Thoracic aorta (tissue), 2 donors: Measurements from ENCODE around the gene AFDN. TPM values are rescaled to one million over a fixed set of nuclear protein-coding genes. Genes with fewer than 3 reads are reported as not detected.

Experiments used
- ATAC-seq: fragments of 150-250 bp; one replicate; pipeline ENCODE4 v1.8.0; 2017; ENCODE audit warnings: low read depth; ENCODE audit not compliant: insufficient number of reproducible peaks, low FRiP score
- DNase-seq: peaks from one replicate; pipeline ENCODE4 v3.0.0-alpha.2; 2020; ENCODE audit warnings: low spot score
- H3K27ac ChIP-seq, 2 donors: fragments of 200-600 bp; sonication (generic); 1 replicate in 1 of 2; 2 replicates in 1 of 2; pipeline ENCODE4 v1.5.1; 2016; ENCODE audit warnings: mild to moderate bottlenecking in 2 of 2, moderate library complexity in 2 of 2
- H3K27me3 ChIP-seq: fragments of 200-600 bp; sonication (generic); replicated peaks from 2 replicates; pipeline ENCODE4 v1.6.0; 2016; ENCODE audit warnings: mild to moderate bottlenecking; ENCODE audit not compliant: insufficient read depth
- H3K36me3 ChIP-seq: fragments of 200-600 bp; sonication (generic); one replicate; pipeline ENCODE4 v1.5.1; 2016
- H3K4me1 ChIP-seq, 2 donors: fragments of 200-600 bp; sonication (generic); 1 replicate in 1 of 2; 2 replicates in 1 of 2; pipeline versions ENCODE4 v1.5.1 to v1.6.0; 2016; ENCODE audit warnings: low read depth in 2 of 2, mild to moderate bottlenecking in 1 of 2; ENCODE audit not compliant: control insufficient read depth in 1 of 2
- H3K4me3 ChIP-seq: fragments of 200-600 bp; sonication (generic); 2 replicates; pipeline ENCODE4 v1.5.1; 2016; ENCODE audit warnings: mild to moderate bottlenecking
- H3K9me3 ChIP-seq: fragments of 200-600 bp; sonication (generic); 2 replicates; pipeline ENCODE4 v1.5.1; 2016
- CTCF ChIP-seq: fragments of 200-600 bp; sonication (generic); IDR thresholded peaks from one replicate; pipeline ENCODE4 v1.5.1; 2019; ENCODE audit warnings: antibody characterized with exemption
- total RNA-seq, 2 donors: library from RNA; depleted of rRNA; stranded (reverse); fragments of >200 nt; gene quantifications; one replicate each; pipeline versions ENCODE4 v1.1.0 to v1.2.3, GENCODE V29; 2016

Gene AFDN
- total RNA-seq, 2 donors from 2014 or later = 70.5 to 79.5 TPM

- H3K27ac ChIP-seq = no peak overlapping the region
- peaks cover 12% of the 10 kb centered on the region for H3K9me3 ChIP-seq
- no peak for DNase-seq
- H3K36me3 ChIP-seq = no peaks in the 10 kb centered on the region
- H3K4me1 ChIP-seq = no peaks in the 10 kb centered on the region
- no peak overlapping the region for H3K4me3 ChIP-seq
- ATAC-seq = no peak
- H3K27me3 ChIP-seq = no peaks in the 10 kb centered on the region
- TF ChIP-seq CTCF = no peak
Measured at GRCh38 chr6:168014428-168014827, 187.7 kb downstream of the AFDN start.

- H3K4me3 ChIP-seq = no peak overlapping the region
- H3K4me1 ChIP-seq = no peaks in the 10 kb centered on the region
- H3K27me3 ChIP-seq = no peaks in the 10 kb centered on the region
- ATAC-seq (no peak), DNase-seq (no peak)
- H3K36me3 ChIP-seq = no peaks in the 10 kb centered on the region
- no peak for TF ChIP-seq CTCF
- no peak overlapping the region for H3K27ac ChIP-seq
- H3K9me3 ChIP-seq = peaks cover 12% of the 10 kb centered on the region
Measured at GRCh38 chr6:168015009-168015408, 188.3 kb downstream of the AFDN start.

GRCh38 chr6:168015482-168016175 is 188.9 kb downstream of the AFDN start:
- no peak for ATAC-seq
- no peak for DNase-seq
- no peak overlapping the region for H3K4me3 ChIP-seq
- no peak for TF ChIP-seq CTCF
- no peaks in the 10 kb centered on the region for H3K4me1 ChIP-seq
- no peaks in the 10 kb centered on the region for H3K36me3 ChIP-seq
- H3K9me3 ChIP-seq = peaks cover 10% of the 10 kb centered on the region
- H3K27ac ChIP-seq = no peak overlapping the region
- H3K27me3 ChIP-seq = no peaks in the 10 kb centered on the region

- no peaks in the 10 kb centered on the region for H3K36me3 ChIP-seq
- H3K27me3 ChIP-seq = no peaks in the 10 kb centered on the region
- DNase-seq (no peak), ATAC-seq (no peak)
- TF ChIP-seq CTCF = no peak
- no peaks in the 10 kb centered on the region for H3K4me1 ChIP-seq
- H3K4me3 ChIP-seq = no peak overlapping the region
- no peak overlapping the region for H3K27ac ChIP-seq
- peaks cover 4% of the 10 kb centered on the region for H3K9me3 ChIP-seq
Measured at GRCh38 chr6:168016176-168016620, 189.5 kb downstream of the AFDN start.

GRCh38 chr6:168016721-168017525 is 190.2 kb downstream of the AFDN start:
- DNase-seq (no peak), ATAC-seq (no peak)
- no peaks in the 10 kb centered on the region for H3K36me3 ChIP-seq
- H3K4me3 ChIP-seq = no peak overlapping the region
- H3K27me3 ChIP-seq = no peaks in the 10 kb centered on the region
- H3K27ac ChIP-seq = no peak overlapping the region
- no peaks in the 10 kb centered on the region for H3K9me3 ChIP-seq
- TF ChIP-seq CTCF = no peak
- H3K4me1 ChIP-seq = no peaks in the 10 kb centered on the region
